Measurements from ENCODE around the gene ZNF275.

The ZNF275 gene

GRCh38 chrX:153379971-153380581 is 46.1 kb downstream of the ZNF275 start:
- WGBS (ENCODE audit: extremely low coverage, insufficient coverage, insufficient read length), result no CpG with 5 or more reads among the region's 13 CpGs
- no peak for DNase-seq

DNA sequence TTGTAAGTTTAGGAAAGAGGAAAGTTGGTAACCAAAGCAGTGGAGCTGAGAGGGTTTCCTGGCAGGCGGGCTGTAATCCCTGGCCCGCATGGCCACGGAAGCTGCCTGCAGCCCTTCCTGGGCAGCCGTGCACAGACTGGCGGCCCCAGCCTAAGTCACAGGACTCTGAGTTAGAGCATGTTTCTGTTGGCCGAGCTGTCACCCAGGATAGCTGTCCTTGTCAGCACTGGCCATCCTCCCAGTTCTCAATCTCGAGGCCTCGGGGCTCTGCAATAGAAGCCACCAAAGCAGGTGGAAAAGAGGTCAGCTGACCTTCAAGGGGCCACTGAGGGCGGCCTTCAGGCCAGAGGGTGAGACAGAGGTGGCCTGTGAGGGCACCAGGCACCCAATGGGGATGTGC is 46.7 kb downstream of the ZNF275 start:
- no peak overlapping the region for H4K12ac ChIP-seq (ENCODE audit: low read depth, low read length)
- no peak overlapping the region for H4K91ac ChIP-seq (ENCODE audit: low read depth, low read length)
- no peak overlapping the region for H2BK12ac ChIP-seq (ENCODE audit: low read length)
- H4K8ac ChIP-seq (ENCODE audit: low read depth, low read length), result no peak overlapping the region
- no peak overlapping the region for H3K27ac ChIP-seq (ENCODE audit: low read depth, low read length)
- H3K9ac ChIP-seq (ENCODE audit: low read length), result no peak overlapping the region
- no peak overlapping the region for H2BK5ac ChIP-seq (ENCODE audit: low read depth, low read length, poor library complexity)
- no peak overlapping the region for H3K23ac ChIP-seq (ENCODE audit: low read length)
- no peak overlapping the region for H3K4ac ChIP-seq (ENCODE audit: low read depth, low read length)
- H3K79me1 ChIP-seq (ENCODE audit: low read length), result no peaks in the 10 kb centered on the region
- H3K79me2 ChIP-seq (ENCODE audit: control insufficient read depth, insufficient read depth, low read length, poor library complexity), result no peaks in the 10 kb centered on the region
- no peak overlapping the region for H2AK5ac ChIP-seq (ENCODE audit: low read length)
- no CpG with 5 or more reads among the region's 9 CpGs for WGBS (ENCODE audit: extremely low coverage, insufficient coverage, insufficient read length)
- peaks cover 11% of the 10 kb centered on the region for H3K9me3 ChIP-seq (ENCODE audit: insufficient read depth, low read depth, low read length)
- no peak overlapping the region for H3K4me2 ChIP-seq (ENCODE audit: low read length)
- H3K4me3 ChIP-seq (ENCODE audit: low read depth, low read length), result no peak overlapping the region
- H3K36me3 ChIP-seq (ENCODE audit: control insufficient read depth in 1 of 2, insufficient read depth in 2 of 2, low read length in 2 of 2), result no peaks in the 10 kb centered on the region
- H3K4me1 ChIP-seq (ENCODE audit: control insufficient read depth in 1 of 2, insufficient read depth in 2 of 2, low read length in 2 of 2), result no peaks in the 10 kb centered on the region
- DNase-seq, result peak in 1 of 2 donors; percentile 2
- no peak overlapping the region for H2AFZ ChIP-seq (ENCODE audit: insufficient read depth, low read length, poor library complexity)
- H2BK120ac ChIP-seq (ENCODE audit: insufficient read depth, low read length, poor library complexity), result no peak overlapping the region
- no peaks in the 10 kb centered on the region for H3K27me3 ChIP-seq (ENCODE audit: insufficient read depth, low read length)
- no peak overlapping the region for H3K14ac ChIP-seq (ENCODE audit: low read length)
- H3K18ac ChIP-seq (ENCODE audit: low read length), result no peak overlapping the region

More at GRCh38 chrX:153379971-153380581, 46.1 kb downstream of the ZNF275 start:
- Histone ChIP-seq H2BK120ac (ENCODE audit: insufficient read depth, low read length, poor library complexity) (no peak overlapping the region), H2AFZ (ENCODE audit: insufficient read depth, low read length, poor library complexity) (no peak overlapping the region), H3K4me3 (ENCODE audit: low read depth, low read length) (no peak overlapping the region), H3K9me3 (ENCODE audit: insufficient read depth, low read depth, low read length) (peaks cover 11% of the 10 kb centered on the region), H3K23ac (ENCODE audit: low read length) (no peak overlapping the region), H3K4ac (ENCODE audit: low read depth, low read length) (no peak overlapping the region), H3K18ac (ENCODE audit: low read length) (no peak overlapping the region), H3K79me1 (ENCODE audit: low read length) (no peaks in the 10 kb centered on the region), H4K91ac (ENCODE audit: low read depth, low read length) (no peak overlapping the region), H4K12ac (ENCODE audit: low read depth, low read length) (no peak overlapping the region), H2AK5ac (ENCODE audit: low read length) (no peak overlapping the region), H3K27ac (ENCODE audit: low read depth, low read length) (no peak overlapping the region), H4K8ac (ENCODE audit: low read depth, low read length) (no peak overlapping the region), H3K36me3 (ENCODE audit: control insufficient read depth in 1 of 2, insufficient read depth in 2 of 2, low read length in 2 of 2) (no peaks in the 10 kb centered on the region), H2BK5ac (ENCODE audit: low read depth, low read length, poor library complexity) (no peak overlapping the region), H2BK12ac (ENCODE audit: low read length) (no peak overlapping the region), H3K27me3 (ENCODE audit: insufficient read depth, low read length) (no peaks in the 10 kb centered on the region), H3K4me1 (ENCODE audit: control insufficient read depth in 1 of 2, insufficient read depth in 2 of 2, low read length in 2 of 2) (no peaks in the 10 kb centered on the region), H3K4me2 (ENCODE audit: low read length) (no peak overlapping the region), H3K79me2 (ENCODE audit: control insufficient read depth, insufficient read depth, low read length, poor library complexity) (no peaks in the 10 kb centered on the region), H3K14ac (ENCODE audit: low read length) (no peak overlapping the region), H3K9ac (ENCODE audit: low read length) (no peak overlapping the region)

GRCh38 chrX:153381684-153382532 is 48.0 kb downstream of the ZNF275 start:
- Histone ChIP-seq H3K27me3 (ENCODE audit: insufficient read depth, low read length) (no peaks in the 10 kb centered on the region), H4K91ac (ENCODE audit: low read depth, low read length) (no peak overlapping the region), H3K4me3 (ENCODE audit: low read depth, low read length) (no peak overlapping the region), H3K18ac (ENCODE audit: low read length) (no peak overlapping the region), H4K12ac (ENCODE audit: low read depth, low read length) (no peak overlapping the region), H3K4ac (ENCODE audit: low read depth, low read length) (no peak overlapping the region), H3K14ac (ENCODE audit: low read length) (no peak overlapping the region), H3K27ac (ENCODE audit: low read depth, low read length) (no peak overlapping the region), H3K4me1 (ENCODE audit: control insufficient read depth in 1 of 2, insufficient read depth in 2 of 2, low read length in 2 of 2) (no peaks in the 10 kb centered on the region), H3K79me1 (ENCODE audit: low read length) (no peaks in the 10 kb centered on the region), H3K79me2 (ENCODE audit: control insufficient read depth, insufficient read depth, low read length, poor library complexity) (no peaks in the 10 kb centered on the region), H4K8ac (ENCODE audit: low read depth, low read length) (no peak overlapping the region), H2BK120ac (ENCODE audit: insufficient read depth, low read length, poor library complexity) (no peak overlapping the region), H3K4me2 (ENCODE audit: low read length) (no peak overlapping the region), H3K9ac (ENCODE audit: low read length) (no peak overlapping the region), H2BK5ac (ENCODE audit: low read depth, low read length, poor library complexity) (no peak overlapping the region), H3K9me3 (ENCODE audit: insufficient read depth, low read depth, low read length) (peaks cover 11% of the 10 kb centered on the region), H2AFZ (ENCODE audit: insufficient read depth, low read length, poor library complexity) (no peak overlapping the region), H3K36me3 (ENCODE audit: control insufficient read depth in 1 of 2, insufficient read depth in 2 of 2, low read length in 2 of 2) (no peaks in the 10 kb centered on the region), H3K23ac (ENCODE audit: low read length) (no peak overlapping the region), H2AK5ac (ENCODE audit: low read length) (no peak overlapping the region), H2BK12ac (ENCODE audit: low read length) (no peak overlapping the region)
- peak in 1 of 2 donors; percentile 20 for DNase-seq
- WGBS (ENCODE audit: extremely low coverage, insufficient coverage, insufficient read length), result no CpG with 5 or more reads among the region's 12 CpGs

DNA sequence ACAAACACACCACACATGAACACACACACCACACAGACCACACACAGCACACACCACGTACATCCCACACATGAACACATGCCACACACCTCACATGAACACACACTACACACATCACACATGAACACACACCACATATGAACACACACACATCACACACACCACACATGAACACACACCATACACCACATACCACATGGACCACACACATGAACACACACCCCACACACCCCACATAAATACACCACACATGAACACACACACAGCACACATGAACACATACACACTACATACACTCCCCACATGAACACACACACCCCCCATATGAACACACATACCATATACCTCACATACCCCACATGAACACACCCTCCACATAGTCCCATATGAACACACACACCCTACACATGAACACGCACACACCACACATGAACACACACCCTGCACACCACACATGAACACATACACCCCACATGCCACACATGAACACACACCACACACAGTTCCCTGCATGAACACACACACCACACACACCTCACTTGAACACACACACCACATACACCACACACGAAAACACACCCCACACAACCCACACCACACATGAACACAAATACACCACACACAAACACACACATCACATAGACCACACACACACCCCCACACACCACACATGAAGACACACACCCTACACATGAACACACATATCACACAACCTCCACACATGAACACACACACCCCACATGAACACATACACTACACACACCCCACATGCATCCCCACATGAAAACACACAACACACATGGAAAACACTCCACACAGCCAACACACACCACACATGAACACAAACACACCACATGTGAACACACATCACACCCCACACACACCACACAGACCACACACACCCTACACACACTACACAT is 48.9 kb downstream of the ZNF275 start:
- 100% methylated on average over 1 of the region's 3 CpGs for WGBS (ENCODE audit: extremely low coverage, insufficient coverage, insufficient read length)

More for the DNA sequence above, 48.9 kb downstream of the ZNF275 start:
- H3K79me2 ChIP-seq (ENCODE audit: control insufficient read depth, insufficient read depth, low read length, poor library complexity), result no peaks in the 10 kb centered on the region
- no peak overlapping the region for H2BK12ac ChIP-seq (ENCODE audit: low read length)
- H2BK5ac ChIP-seq (ENCODE audit: low read depth, low read length, poor library complexity), result no peak overlapping the region
- no peak overlapping the region for H3K18ac ChIP-seq (ENCODE audit: low read length)
- H2BK120ac ChIP-seq (ENCODE audit: insufficient read depth, low read length, poor library complexity), result no peak overlapping the region
- no peak overlapping the region for H2AFZ ChIP-seq (ENCODE audit: insufficient read depth, low read length, poor library complexity)
- H3K27me3 ChIP-seq (ENCODE audit: insufficient read depth, low read length), result no peaks in the 10 kb centered on the region
- H3K4me2 ChIP-seq (ENCODE audit: low read length), result no peak overlapping the region
- H3K9me3 ChIP-seq (ENCODE audit: insufficient read depth, low read depth, low read length), result peaks cover 11% of the 10 kb centered on the region
- no peak overlapping the region for H3K23ac ChIP-seq (ENCODE audit: low read length)
- H3K79me1 ChIP-seq (ENCODE audit: low read length), result no peaks in the 10 kb centered on the region
- H3K14ac ChIP-seq (ENCODE audit: low read length), result no peak overlapping the region
- no peak overlapping the region for H3K4me3 ChIP-seq (ENCODE audit: low read depth, low read length)
- H4K91ac ChIP-seq (ENCODE audit: low read depth, low read length), result no peak overlapping the region
- H2AK5ac ChIP-seq (ENCODE audit: low read length), result no peak overlapping the region
- DNase-seq, result no peak
- no peak overlapping the region for H4K8ac ChIP-seq (ENCODE audit: low read depth, low read length)
- no peak overlapping the region for H4K12ac ChIP-seq (ENCODE audit: low read depth, low read length)
- H3K4ac ChIP-seq (ENCODE audit: low read depth, low read length), result no peak overlapping the region
- no peak overlapping the region for H3K27ac ChIP-seq (ENCODE audit: low read depth, low read length)
- H3K36me3 ChIP-seq (ENCODE audit: control insufficient read depth in 1 of 2, insufficient read depth in 2 of 2, low read length in 2 of 2), result no peaks in the 10 kb centered on the region
- H3K9ac ChIP-seq (ENCODE audit: low read length), result no peak overlapping the region
- no peaks in the 10 kb centered on the region for H3K4me1 ChIP-seq (ENCODE audit: control insufficient read depth in 1 of 2, insufficient read depth in 2 of 2, low read length in 2 of 2)

All from trophoblast cell (in vitro differentiated cells and primary cell).